ENCODE data around the gene HDAC4. TPM values are rescaled to one million over a fixed set of nuclear protein-coding genes. Genes with fewer than 3 reads are reported as not detected.

HDAC4 gene
- total RNA-seq, 2 donors from 2014 or later, result 8.1 to 20.1 TPM

DNA sequence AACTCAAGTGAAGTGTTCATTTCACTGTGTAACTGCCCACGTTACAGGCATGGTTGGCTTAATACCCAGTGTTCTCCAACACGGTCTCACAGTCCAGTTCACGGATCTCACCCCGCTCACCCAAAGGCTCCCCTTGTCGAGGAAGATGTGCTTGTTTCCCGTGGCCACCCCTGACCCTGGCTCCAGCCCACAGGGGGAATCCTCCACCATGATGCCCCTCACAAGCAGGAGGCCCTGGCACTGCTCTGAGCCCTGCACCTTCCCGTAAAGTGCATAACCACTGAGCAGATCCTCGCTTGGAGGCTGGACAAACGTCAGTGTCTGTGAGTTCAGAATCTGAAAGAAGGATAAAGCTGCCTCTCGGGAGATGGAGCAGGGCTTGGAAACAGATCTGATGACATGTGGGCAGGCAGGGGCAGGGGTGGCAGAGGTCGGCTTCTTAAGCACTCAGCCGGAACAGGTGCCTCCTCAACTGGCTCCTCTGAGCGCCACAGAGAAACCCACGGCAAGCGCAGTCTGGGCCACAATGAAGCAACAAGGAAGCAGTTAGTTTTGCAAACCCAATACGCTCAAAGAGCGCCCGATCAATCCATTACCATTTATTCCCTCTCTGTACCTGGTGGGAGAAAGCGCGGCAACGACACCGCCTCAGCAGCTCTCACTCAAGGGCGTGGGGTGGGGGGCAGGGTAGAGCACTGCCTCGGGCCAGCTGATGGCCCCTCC is 17.6 kb downstream of the HDAC4 start:
- peaks cover 0 to 16% of the 10 kb centered on the region in 2 donors for H3K4me1 ChIP-seq
- TF ChIP-seq, protein P1, sequence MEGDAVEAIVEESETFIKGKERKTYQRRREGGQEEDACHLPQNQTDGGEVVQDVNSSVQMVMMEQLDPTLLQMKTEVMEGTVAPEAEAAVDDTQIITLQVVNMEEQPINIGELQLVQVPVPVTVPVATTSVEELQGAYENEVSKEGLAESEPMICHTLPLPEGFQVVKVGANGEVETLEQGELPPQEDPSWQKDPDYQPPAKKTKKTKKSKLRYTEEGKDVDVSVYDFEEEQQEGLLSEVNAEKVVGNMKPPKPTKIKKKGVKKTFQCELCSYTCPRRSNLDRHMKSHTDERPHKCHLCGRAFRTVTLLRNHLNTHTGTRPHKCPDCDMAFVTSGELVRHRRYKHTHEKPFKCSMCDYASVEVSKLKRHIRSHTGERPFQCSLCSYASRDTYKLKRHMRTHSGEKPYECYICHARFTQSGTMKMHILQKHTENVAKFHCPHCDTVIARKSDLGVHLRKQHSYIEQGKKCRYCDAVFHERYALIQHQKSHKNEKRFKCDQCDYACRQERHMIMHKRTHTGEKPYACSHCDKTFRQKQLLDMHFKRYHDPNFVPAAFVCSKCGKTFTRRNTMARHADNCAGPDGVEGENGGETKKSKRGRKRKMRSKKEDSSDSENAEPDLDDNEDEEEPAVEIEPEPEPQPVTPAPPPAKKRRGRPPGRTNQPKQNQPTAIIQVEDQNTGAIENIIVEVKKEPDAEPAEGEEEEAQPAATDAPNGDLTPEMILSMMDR (IDR thresholded peaks at IDR 0.05), result no peak
- no peaks in the 10 kb centered on the region for H3K27me3 ChIP-seq
- DNase-seq (ENCODE audit: low spot score), result no peak
- no peak overlapping the region for H3K27ac ChIP-seq
- H3K4me3 ChIP-seq, result no peak overlapping the region
- H3K36me3 ChIP-seq, result no peaks in the 10 kb centered on the region
- H3K9me3 ChIP-seq, result no peaks in the 10 kb centered on the region

DNA sequence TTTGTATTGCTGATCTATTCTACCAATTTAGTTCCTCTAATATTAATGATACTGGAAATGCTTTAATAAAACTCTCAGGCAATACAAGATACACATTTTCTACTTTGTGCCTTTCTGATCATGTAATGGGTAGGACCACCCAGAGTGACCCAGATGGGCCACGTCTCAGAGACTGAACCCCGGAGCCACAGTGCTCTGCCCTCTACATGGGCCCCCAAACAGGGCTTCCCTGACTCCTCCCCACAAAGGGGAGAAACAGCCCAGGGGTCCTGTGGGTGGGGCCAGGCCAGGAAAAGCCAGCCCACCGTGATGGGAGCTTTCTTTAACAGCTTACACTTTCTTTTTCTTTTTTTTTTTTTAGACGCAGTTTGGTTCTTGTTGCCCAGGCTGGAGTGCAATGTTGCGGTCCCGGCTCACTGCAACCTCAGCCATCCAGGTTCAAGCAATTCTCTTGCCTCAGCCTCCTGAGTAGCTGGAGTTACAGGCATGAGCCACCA is 18.4 kb downstream of the HDAC4 start:
- Histone ChIP-seq H3K27ac (no peak overlapping the region), H3K9me3 (no peaks in the 10 kb centered on the region), H3K36me3 (no peaks in the 10 kb centered on the region), H3K4me3 (no peak overlapping the region), H3K4me1 (peaks cover 0 to 16% of the 10 kb centered on the region in 2 donors), H3K27me3 (no peaks in the 10 kb centered on the region)
- DNase-seq (ENCODE audit: low spot score), result no peak
- TF ChIP-seq, protein P1 (IDR thresholded peaks at IDR 0.05), result no peak

DNA sequence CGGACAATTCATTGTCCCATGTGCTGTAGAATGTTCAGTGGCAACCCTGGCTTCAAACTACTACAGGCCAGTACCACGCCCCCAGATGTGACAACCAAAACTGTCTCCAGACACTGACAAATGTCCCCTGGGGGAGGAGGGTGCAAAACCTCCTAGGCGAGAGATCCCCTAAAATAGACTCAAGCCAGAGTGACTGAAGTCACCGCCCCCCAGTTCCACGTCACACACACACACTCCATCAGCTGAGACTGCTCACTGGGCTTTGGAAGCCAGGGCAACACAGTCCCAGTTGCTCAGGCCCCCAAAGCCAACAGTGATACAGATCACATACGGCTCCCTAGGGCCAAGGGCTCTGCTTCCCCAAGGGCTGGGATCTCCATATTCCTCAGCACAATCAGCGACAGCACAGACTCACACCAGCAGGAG is 19.1 kb downstream of the HDAC4 start:
- Histone ChIP-seq H3K27me3 (no peaks in the 10 kb centered on the region), H3K4me3 (no peak overlapping the region), H3K9me3 (no peaks in the 10 kb centered on the region), H3K36me3 (no peaks in the 10 kb centered on the region), H3K27ac (no peak overlapping the region), H3K4me1 (peaks cover 0 to 16% of the 10 kb centered on the region in 2 donors)
- DNase-seq (ENCODE audit: low spot score), result no peak
- TF ChIP-seq, protein P1 (IDR thresholded peaks at IDR 0.05), result no peak

DNA sequence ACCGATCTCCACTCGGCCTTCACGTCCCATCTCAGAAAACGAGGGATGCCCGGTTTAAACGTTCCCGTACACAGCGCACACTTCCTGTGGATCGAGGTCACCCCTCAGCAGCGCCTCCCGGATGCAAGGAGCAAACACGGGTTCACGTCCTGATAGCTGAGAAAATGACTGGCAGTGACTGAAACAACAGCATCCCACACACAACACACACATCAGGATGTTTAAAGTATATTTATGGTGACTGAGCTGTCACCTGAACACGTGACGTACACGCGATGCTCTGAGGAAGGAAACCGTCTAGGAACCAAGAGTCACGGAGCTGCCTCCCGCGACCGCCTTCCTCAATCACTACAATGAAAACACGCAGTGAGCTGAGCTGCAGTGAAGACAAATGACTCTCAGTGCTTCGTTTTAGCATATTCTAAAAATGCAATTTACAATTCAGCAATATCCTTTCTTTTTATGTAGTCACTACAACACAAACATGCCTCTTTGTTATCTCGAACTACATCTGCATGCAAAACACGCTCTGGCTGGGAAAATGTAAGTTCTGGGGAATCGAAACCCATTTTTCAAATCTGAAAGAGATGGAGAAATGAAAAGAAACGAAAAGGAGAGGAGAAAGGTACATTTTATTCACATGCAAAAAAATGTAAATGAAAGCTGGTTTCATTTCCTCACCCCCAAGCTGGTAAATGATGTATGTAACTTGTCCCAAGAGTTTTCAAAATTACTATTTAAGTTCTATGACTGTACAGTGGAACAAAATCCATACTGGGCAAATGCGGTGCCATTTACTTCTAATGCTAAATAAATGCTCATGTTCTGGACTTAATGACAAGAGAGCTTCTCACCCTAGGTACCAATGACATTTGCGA is 19.8 kb downstream of the HDAC4 start:
- Histone ChIP-seq H3K27me3 (no peaks in the 10 kb centered on the region), H3K9me3 (no peaks in the 10 kb centered on the region), H3K36me3 (no peaks in the 10 kb centered on the region), H3K27ac (no peak overlapping the region), H3K4me3 (no peak overlapping the region), H3K4me1 (peaks cover 0 to 16% of the 10 kb centered on the region in 2 donors)
- no peak for DNase-seq (ENCODE audit: low spot score)
- TF ChIP-seq, protein P1 (IDR thresholded peaks at IDR 0.05), result no peak

DNA sequence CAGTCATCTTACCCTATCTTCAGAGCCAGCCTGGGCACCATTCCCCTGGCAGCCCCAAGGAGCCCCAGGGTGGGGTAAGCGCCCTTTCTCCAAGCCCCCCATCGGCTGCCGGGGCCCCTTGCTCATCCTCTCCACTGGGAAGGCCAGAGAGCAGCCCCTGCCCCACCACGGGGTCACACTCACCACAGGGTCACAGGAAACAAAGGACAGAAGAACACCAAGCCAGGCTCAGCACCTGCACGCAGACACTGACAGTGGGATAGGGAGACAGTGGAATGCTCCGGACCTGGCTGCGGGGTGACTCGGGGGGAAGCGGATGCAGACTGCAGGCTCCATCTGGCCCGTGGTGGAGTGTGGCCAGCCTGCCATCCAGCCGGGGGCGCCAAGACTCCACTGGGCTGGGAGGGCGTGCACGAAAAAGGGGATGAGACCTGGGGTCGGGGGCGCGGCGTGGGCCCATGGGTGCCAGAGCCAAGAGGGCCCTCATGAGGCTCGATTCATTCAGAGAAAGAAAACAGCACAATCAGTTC is 21.1 kb downstream of the HDAC4 start:
- Histone ChIP-seq H3K27ac (no peak overlapping the region), H3K4me1 (peaks cover 0 to 16% of the 10 kb centered on the region in 2 donors), H3K9me3 (no peaks in the 10 kb centered on the region), H3K4me3 (no peak overlapping the region), H3K36me3 (no peaks in the 10 kb centered on the region), H3K27me3 (no peaks in the 10 kb centered on the region)
- DNase-seq (ENCODE audit: low spot score), result no peak
- TF ChIP-seq, protein P1 (IDR thresholded peaks at IDR 0.05), result no peak

Measured in right atrium auricular region (tissue), 2 donors.